Caco-2 (cell line): ENCODE results near the gene OR2D2. TPM values are rescaled to one million over a fixed set of nuclear protein-coding genes. Genes with fewer than 3 reads are reported as not detected.

Source experiments
- Bru-seq: library from RNA; stranded (reverse); fragments of 400-500 nt; gene quantifications from one replicate; lab custom pipeline; 2021; lab: Mats Ljungman, UMichigan
- BruChase-seq, 2 experiments: library from RNA; stranded (reverse); fragments of 400-500 nt; gene quantifications; one replicate each; lab custom pipeline; 2021; lab: Mats Ljungman, UMichigan
- BruUV-seq: library from RNA; stranded (reverse); fragments of 400-500 nt; replicated peaks from 2 replicates; lab custom pipeline; 2021; lab: Mats Ljungman, UMichigan
- CTCF ChIA-PET: fragments of 300-600 bp; sonication (Branson Sonifier 250); formaldehyde crosslinking; loops from one replicate; lab custom pipeline; 2022; ENCODE audit warnings: antibody characterized with exemption; lab: Charles Lee
- POLR2A ChIA-PET: fragments of 300-600 bp; sonication (Branson Sonifier 250); formaldehyde crosslinking; loops from one replicate; lab custom pipeline; 2022; ENCODE audit warnings: antibody characterized with exemption; lab: Charles Lee
- DNase-seq, 2 experiments: peaks; one replicate each; pipeline versions ENCODE4 v3.0.0 to v3.0.0-alpha.2; 2020 to 2022
- H3K27me3 ChIP-seq: replicated peaks from 2 replicates; pipeline ENCODE4 v1.6.0; 2011; ENCODE audit warnings: low read length; ENCODE audit not compliant: control insufficient read depth, insufficient read depth
- H3K36me3 ChIP-seq: 2 replicates; pipeline ENCODE4 v1.5.1; 2011; ENCODE audit warnings: low read length; ENCODE audit not compliant: control insufficient read depth, insufficient read depth
- H3K4me1 ChIP-seq: fragments of 250-450 bp; sonication (Bioruptor Pico); 2 replicates; pipeline ENCODE4 v1.5.1; 2020; ENCODE audit warnings: mild to moderate bottlenecking
- H3K4me3 ChIP-seq: 2 replicates; pipeline ENCODE4 v1.5.1; 2011; ENCODE audit warnings: low read depth, mild to moderate bottlenecking, control low read depth, low read length
- H3K9me3 ChIP-seq: fragments of 250-450 bp; sonication (Bioruptor Pico); 2 replicates; pipeline ENCODE4 v1.5.1; 2020; ENCODE audit warnings: mild to moderate bottlenecking, moderate library complexity
- H3K27ac Mint-ChIP-seq: one replicate; pipeline ENCODE4 v1.8.0; 2022; ENCODE audit warnings: mixed read lengths; ENCODE audit not compliant: unreplicated experiment
- H3K27me3 Mint-ChIP-seq: one replicate; pipeline ENCODE4 v1.8.0; 2022; ENCODE audit warnings: mixed read lengths; ENCODE audit not compliant: insufficient read depth, unreplicated experiment
- H3K36me3 Mint-ChIP-seq: one replicate; pipeline ENCODE4 v1.8.0; 2022; ENCODE audit warnings: mild to moderate bottlenecking, mixed read lengths; ENCODE audit not compliant: insufficient read depth, unreplicated experiment
- H3K4me1 Mint-ChIP-seq: one replicate; pipeline ENCODE4 v1.8.0; 2022; ENCODE audit warnings: low read depth, mixed read lengths; ENCODE audit not compliant: unreplicated experiment
- H3K4me3 Mint-ChIP-seq: one replicate; pipeline ENCODE4 v1.8.0; 2022; ENCODE audit warnings: mild to moderate bottlenecking, moderate library complexity, mixed read lengths; ENCODE audit not compliant: unreplicated experiment
- H3K9me3 Mint-ChIP-seq: one replicate; pipeline ENCODE4 v1.8.0; 2022; ENCODE audit warnings: mixed read lengths; ENCODE audit not compliant: unreplicated experiment
- CTCF ChIP-seq, 2 experiments: fragments of 200-600 bp in 1 of 2; IDR thresholded peaks; 1 replicate in 1 of 2; 2 replicates in 1 of 2; pipeline versions ENCODE4 v1.5.1 to v1.8.0; 2011 to 2022; ENCODE audit warnings: antibody characterized with exemption in 1 of 2, control low read depth in 1 of 2, inconsistent platforms in 1 of 2, low read depth in 1 of 2, low read length in 1 of 2, mild to moderate bottlenecking in 1 of 2, moderate library complexity in 1 of 2; ENCODE audit not compliant: insufficient read depth in 1 of 2, severe bottlenecking in 1 of 2, unreplicated experiment in 1 of 2
- intact Hi-C: fragments of 100-400 bp; cut with micrococcal nuclease; formaldehyde crosslinking; loops from one replicate; pipeline ENCODE4 v1.10.0; 2022; ENCODE audit not compliant: unreplicated experiment
- long read RNA-seq: library from polyadenylated mRNA; stranded (forward); transcript quantifications from one replicate; pipeline ENCODE4 v2.0.0, GENCODE V29; 2022
- total RNA-seq: library from RNA; stranded (reverse); gene quantifications from 2 replicates; pipeline ENCODE4 v1.2.3, GENCODE V29; 2022

OR2D2 gene
- total RNA-seq, result not detected in 2 replicates
- not detected for Bru-seq, nascent RNA
- BruChase-seq, experiment 1, labeled RNA remaining after a 2-hour chase, result not detected
- not detected for BruChase-seq, experiment 2, labeled RNA remaining after a 6-hour chase
- long read RNA-seq, result 0 reads

- Histone ChIP-seq H3K4me1 (no peaks in the 10 kb centered on the region), H3K36me3 (no peaks in the 10 kb centered on the region), H3K27me3 (no peaks in the 10 kb centered on the region), H3K9me3 (no peaks in the 10 kb centered on the region), H3K4me3 (no peak within 1 kb of the TSS)
- no TSS peak for BruUV-seq
- CTCF ChIA-PET, result no interaction called here
- Mint-ChIP-seq H3K36me3 (no peaks in the 10 kb centered on the region), H3K27ac (no peak within 1 kb of the TSS), H3K4me3 (no peak within 1 kb of the TSS), H3K27me3 (peaks cover 11% of the 10 kb centered on the region), H3K9me3 (no peaks in the 10 kb centered on the region), H3K4me1 (no peaks in the 10 kb centered on the region)
- intact Hi-C loops, result no loop called here
- POLR2A ChIA-PET, result no interaction called here
- no peak for TF ChIP-seq CTCF (IDR thresholded peaks at IDR 0.05; ENCODE audit: insufficient read depth in 1 of 2, low read depth in 1 of 2, low read length in 1 of 2, severe bottlenecking in 1 of 2, unreplicated experiment in 1 of 2)
- no peak for DNase-seq
These were observed at the start of gene OR2D2 for GRCh38 chr11:6892400-6892799. Gene OR2D2, minus strand, starts transcription at chr11:6892500. Its CDS starts 0 bp downstream, at chr11:6892500.

- H3K4me1 Mint-ChIP-seq, result peaks cover 7% of the 10 kb centered on the region
These were observed 49.7 kb upstream of the OR2D2 start for GRCh38 chr11:6941970-6942369.

GRCh38 chr11:6932145-6932544 lies 39.8 kb upstream of the OR2D2 start:
- no peaks in the 10 kb centered on the region for H3K36me3 Mint-ChIP-seq
- ChIA-PET POLR2A (no interaction called here), CTCF (no interaction called here)
- Histone ChIP-seq H3K4me1 (no peaks in the 10 kb centered on the region), H3K27me3 (no peaks in the 10 kb centered on the region), H3K36me3 (no peaks in the 10 kb centered on the region), H3K9me3 (no peaks in the 10 kb centered on the region), H3K4me3 (no peak overlapping the region)
- H3K27ac Mint-ChIP-seq, result no peak overlapping the region
- intact Hi-C loops, result no loop called here
- DNase-seq, result no peak
- no TSS peak for BruUV-seq
- no peak for TF ChIP-seq CTCF (IDR thresholded peaks at IDR 0.05; ENCODE audit: insufficient read depth in 1 of 2, low read depth in 1 of 2, low read length in 1 of 2, severe bottlenecking in 1 of 2, unreplicated experiment in 1 of 2)
- no peaks in the 10 kb centered on the region for H3K4me1 Mint-ChIP-seq
- H3K27me3 Mint-ChIP-seq, result peaks cover 7% of the 10 kb centered on the region
- H3K9me3 Mint-ChIP-seq, result no peaks in the 10 kb centered on the region
- no peak overlapping the region for H3K4me3 Mint-ChIP-seq

More at GRCh38 chr11:6941970-6942369, 49.7 kb upstream of the OR2D2 start:
- H3K27me3 ChIP-seq, result no peaks in the 10 kb centered on the region
- H3K36me3 ChIP-seq, result no peaks in the 10 kb centered on the region
- no TSS peak for BruUV-seq
- no peak for TF ChIP-seq CTCF (IDR thresholded peaks at IDR 0.05; ENCODE audit: insufficient read depth in 1 of 2, low read depth in 1 of 2, low read length in 1 of 2, severe bottlenecking in 1 of 2, unreplicated experiment in 1 of 2)
- DNase-seq, result no peak
- intact Hi-C loops, result no loop called here
- ChIA-PET CTCF (no interaction called here), POLR2A (no interaction called here)
- Mint-ChIP-seq H3K4me3 (no peak overlapping the region), H3K36me3 (no peaks in the 10 kb centered on the region), H3K27me3 (peaks cover 2% of the 10 kb centered on the region), H3K27ac (no peak overlapping the region), H3K9me3 (peaks cover 9% of the 10 kb centered on the region)
- H3K4me3 ChIP-seq, result no peak overlapping the region
- no peaks in the 10 kb centered on the region for H3K9me3 ChIP-seq
- no peaks in the 10 kb centered on the region for H3K4me1 ChIP-seq
